WTC11 (cell line): ENCODE measurements around the gene DNAH8. TPM values are rescaled to one million over a fixed set of nuclear protein-coding genes. Genes with fewer than 3 reads are reported as not detected.

ENCODE experiments used
- ATAC-seq: fragments of 200-7000 bp; cut with Tn5 transposase; 2 replicates; pipeline ENCODE4 v1.10.0; 2021; ENCODE audit warnings: mild to moderate bottlenecking, moderate library complexity
- CTCF ChIA-PET: fragments of 300-600 bp; sonication (Branson Sonifier 250); formaldehyde crosslinking; loops from one replicate; lab custom pipeline; 2021; ENCODE audit warnings: antibody characterized with exemption; lab: Charles Lee
- POLR2A ChIA-PET: fragments of 350-600 bp; sonication (Branson Sonifier 250); formaldehyde crosslinking; loops from one replicate; lab custom pipeline; 2021; ENCODE audit warnings: antibody characterized with exemption; lab: Charles Lee
- DNase-seq: peaks from one replicate; pipeline ENCODE4 v3.0.0; 2021; ENCODE audit warnings: low spot score
- H3K27ac Mint-ChIP-seq: 2 replicates; pipeline ENCODE4 v1.8.0; 2021; ENCODE audit warnings: mixed read lengths
- H3K27me3 Mint-ChIP-seq: 2 replicates; pipeline ENCODE4 v1.8.0; 2021; ENCODE audit warnings: low read depth, mild to moderate bottlenecking, moderate library complexity, mixed read lengths
- H3K36me3 Mint-ChIP-seq: 2 replicates; pipeline ENCODE4 v1.8.0; 2021; ENCODE audit warnings: mixed read lengths
- H3K4me1 Mint-ChIP-seq: 2 replicates; pipeline ENCODE4 v1.8.0; 2022; ENCODE audit warnings: mixed read lengths
- H3K4me3 Mint-ChIP-seq: 2 replicates; pipeline ENCODE4 v1.8.0; 2021; ENCODE audit warnings: mild to moderate bottlenecking, moderate library complexity, mixed read lengths
- H3K9me3 Mint-ChIP-seq: 2 replicates; pipeline ENCODE4 v1.8.0; 2021; ENCODE audit warnings: mixed read lengths
- CREB1 ChIP-seq: sonication (generic); formaldehyde crosslinking; IDR thresholded peaks from 2 replicates; pipeline ENCODE4 v1.8.0; 2023; ENCODE audit warnings: mild to moderate bottlenecking, missing genetic modification reagents
- ELF4 ChIP-seq: sonication (generic); formaldehyde crosslinking; IDR thresholded peaks from 2 replicates; pipeline ENCODE4 v1.8.1; 2022; ENCODE audit warnings: low read depth, mild to moderate bottlenecking, moderate library complexity, missing genetic modification reagents
- ESRRA ChIP-seq: sonication (generic); formaldehyde crosslinking; IDR thresholded peaks from 2 replicates; pipeline ENCODE4 v1.8.1; 2022; ENCODE audit warnings: mild to moderate bottlenecking, missing genetic modification reagents, borderline replicate concordance
- GABPB1 ChIP-seq: sonication (generic); formaldehyde crosslinking; IDR thresholded peaks from 2 replicates; pipeline ENCODE4 v1.8.1; 2023; ENCODE audit warnings: mild to moderate bottlenecking, missing genetic modification reagents
- HMGA2 ChIP-seq: fragments of 250-450 bp; sonication (Bioruptor Pico); IDR thresholded peaks from 2 replicates; pipeline ENCODE4 v1.4.0; 2021; ENCODE audit warnings: mild to moderate bottlenecking, moderate library complexity
- JAZF1 ChIP-seq: fragments of 250-450 bp; sonication (Bioruptor Pico); IDR thresholded peaks from 2 replicates; pipeline ENCODE4 v1.9.0; 2021; ENCODE audit warnings: moderate library complexity, mild to moderate bottlenecking, inconsistent platforms
- MXD4 ChIP-seq: fragments of 250-450 bp; sonication (Bioruptor Pico); IDR thresholded peaks from 2 replicates; pipeline ENCODE4 v1.8.0; 2021; ENCODE audit warnings: mild to moderate bottlenecking, moderate library complexity, borderline replicate concordance
- NFATC4 ChIP-seq: fragments of 250-450 bp; sonication (Bioruptor Pico); IDR thresholded peaks from 2 replicates; pipeline ENCODE4 v1.9.0; 2021; ENCODE audit warnings: mild to moderate bottlenecking
- OVOL2 ChIP-seq: fragments of 250-450 bp; sonication (Bioruptor Pico); IDR thresholded peaks from 2 replicates; pipeline ENCODE4 v1.9.0; 2021; ENCODE audit warnings: mild to moderate bottlenecking, borderline replicate concordance
- RELA ChIP-seq: sonication (generic); formaldehyde crosslinking; IDR thresholded peaks from 2 replicates; pipeline ENCODE4 v1.8.1; 2022; ENCODE audit warnings: missing genetic modification reagents, mild to moderate bottlenecking, borderline replicate concordance
- SOX15 ChIP-seq: fragments of 250-450 bp; sonication (Bioruptor Pico); IDR thresholded peaks from 2 replicates; pipeline ENCODE4 v1.9.0; 2021; ENCODE audit warnings: mild to moderate bottlenecking
- ZBTB21 ChIP-seq: sonication (generic); formaldehyde crosslinking; IDR thresholded peaks from 2 replicates; pipeline ENCODE4 v1.8.1; 2023; ENCODE audit warnings: mild to moderate bottlenecking, missing genetic modification reagents, borderline replicate concordance
- ZNF138 ChIP-seq: sonication (generic); formaldehyde crosslinking; conservative IDR thresholded peaks from 2 replicates; pipeline ENCODE4 v1.8.1; 2022; ENCODE audit warnings: mild to moderate bottlenecking, moderate library complexity, missing genetic modification reagents
- ZNF263 ChIP-seq: sonication (generic); formaldehyde crosslinking; IDR thresholded peaks from 2 replicates; pipeline ENCODE4 v1.8.1; 2022; ENCODE audit warnings: low read depth, mild to moderate bottlenecking, moderate library complexity, missing genetic modification reagents
- total RNA-seq: library from RNA; stranded (reverse); gene quantifications from 3 replicates; pipeline ENCODE4 v1.2.3, GENCODE V29; 2021
- TF ChIP-seq, protein P1 (sequence below): fragments of 250-450 bp; sonication (Bioruptor Pico); conservative IDR thresholded peaks from 2 replicates; pipeline ENCODE4 v1.9.0; 2021; ENCODE audit warnings: mild to moderate bottlenecking
- TF ChIP-seq, protein P2 (sequence below): fragments of 200-600 bp; IDR thresholded peaks from 2 replicates; pipeline ENCODE4 v1.8.0; 2022; ENCODE audit warnings: antibody characterized with exemption
- TF ChIP-seq, protein P3 (sequence below): sonication (generic); formaldehyde crosslinking; IDR thresholded peaks from 2 replicates; pipeline ENCODE4 v1.8.1; 2022; ENCODE audit warnings: low read depth, mild to moderate bottlenecking, moderate library complexity, missing genetic modification reagents, borderline replicate concordance
- TF ChIP-seq, protein P4 (sequence below): sonication (generic); formaldehyde crosslinking; IDR thresholded peaks from 2 replicates; pipeline ENCODE4 v1.8.0; 2023; ENCODE audit warnings: missing genetic modification reagents, mild to moderate bottlenecking, borderline replicate concordance
- TF ChIP-seq, protein P5 (sequence below): sonication (generic); formaldehyde crosslinking; IDR thresholded peaks from 2 replicates; pipeline ENCODE4 v1.8.1; 2022; ENCODE audit warnings: mild to moderate bottlenecking, moderate library complexity, missing genetic modification reagents
- TF ChIP-seq, protein P6 (sequence below): sonication (generic); formaldehyde crosslinking; IDR thresholded peaks from 2 replicates; pipeline ENCODE4 v1.8.0; 2022; ENCODE audit warnings: mild to moderate bottlenecking, missing genetic modification reagents
- TF ChIP-seq, protein P7 (sequence below): sonication (generic); formaldehyde crosslinking; IDR thresholded peaks from 2 replicates; pipeline ENCODE4 v1.8.1; 2023; ENCODE audit warnings: mild to moderate bottlenecking, missing genetic modification reagents, moderate library complexity

DNAH8 gene
- total RNA-seq, 1 experiment from 2014 or later: 0.02 TPM

DNA sequence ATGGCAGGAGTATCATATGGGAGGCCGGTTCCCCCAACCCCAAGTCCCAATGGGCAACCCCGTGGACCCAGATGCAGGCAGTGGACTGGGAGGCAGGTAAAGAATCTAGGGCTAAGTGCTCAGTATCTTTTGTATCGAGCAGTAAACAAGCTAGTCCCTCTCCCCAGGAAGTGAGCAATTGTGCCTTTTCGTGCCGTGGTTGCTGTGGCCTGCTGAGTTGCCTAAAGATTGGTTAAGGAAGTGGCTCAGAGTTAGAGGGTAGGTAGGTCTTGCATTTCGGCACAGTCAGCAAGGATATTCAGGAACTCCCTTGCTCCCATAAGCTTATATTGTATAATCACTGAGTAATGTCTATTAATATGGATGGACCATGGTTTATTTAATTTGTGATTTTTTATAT, 1.3 kb upstream of the DNAH8 start:
- peaks cover 4% of the 10 kb centered on the region for H3K36me3 Mint-ChIP-seq
- ChIA-PET POLR2A (no interaction called here), CTCF (no interaction called here)
- H3K27me3 Mint-ChIP-seq: peaks cover 47% of the 10 kb centered on the region
- ATAC-seq (peak; percentile 60), DNase-seq (no peak)
- no peak for TF ChIP-seq HMGA2 (CRISPR knock-in tag)
- TF ChIP-seq, protein P1, sequence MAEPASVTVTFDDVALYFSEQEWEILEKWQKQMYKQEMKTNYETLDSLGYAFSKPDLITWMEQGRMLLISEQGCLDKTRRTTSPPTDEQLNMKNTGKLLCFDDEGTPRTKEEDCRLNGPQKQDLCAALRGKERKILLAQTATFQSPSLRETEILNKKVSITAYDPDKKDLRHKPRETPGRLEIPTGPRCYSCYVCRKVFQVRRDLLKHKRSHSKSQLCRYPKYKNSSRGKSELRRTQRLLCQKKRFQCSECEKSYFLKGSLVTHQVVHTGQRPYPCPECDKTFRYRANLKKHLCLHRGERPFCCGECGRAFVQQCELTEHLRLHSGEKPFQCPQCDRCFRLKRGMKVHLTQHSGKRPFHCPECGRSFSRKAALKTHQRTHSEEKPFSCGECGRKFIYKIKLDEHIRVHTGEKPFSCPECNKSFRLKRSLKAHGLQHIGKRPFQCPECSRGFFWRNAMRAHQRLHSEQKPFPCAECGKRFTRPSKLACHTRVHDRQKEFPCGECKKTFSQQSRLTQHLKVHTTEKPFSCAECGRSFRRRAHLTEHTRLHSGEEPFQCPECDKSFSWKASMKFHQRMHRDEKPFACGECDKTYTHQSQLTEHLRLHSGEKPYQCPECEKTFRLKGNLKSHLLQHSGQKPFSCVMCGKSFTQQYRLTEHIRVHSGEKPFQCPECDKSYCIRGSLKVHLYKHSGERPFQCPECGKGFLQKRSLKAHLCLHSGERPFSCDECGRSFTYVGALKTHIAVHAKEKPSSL: no peak
- TF ChIP-seq, all 79 proteins: peak for 0
- Mint-ChIP-seq H3K27ac (no peak overlapping the region), H3K4me3 (no peak overlapping the region), H3K4me1 (peaks cover 12% of the 10 kb centered on the region), H3K9me3 (peaks cover 20% of the 10 kb centered on the region)

DNA sequence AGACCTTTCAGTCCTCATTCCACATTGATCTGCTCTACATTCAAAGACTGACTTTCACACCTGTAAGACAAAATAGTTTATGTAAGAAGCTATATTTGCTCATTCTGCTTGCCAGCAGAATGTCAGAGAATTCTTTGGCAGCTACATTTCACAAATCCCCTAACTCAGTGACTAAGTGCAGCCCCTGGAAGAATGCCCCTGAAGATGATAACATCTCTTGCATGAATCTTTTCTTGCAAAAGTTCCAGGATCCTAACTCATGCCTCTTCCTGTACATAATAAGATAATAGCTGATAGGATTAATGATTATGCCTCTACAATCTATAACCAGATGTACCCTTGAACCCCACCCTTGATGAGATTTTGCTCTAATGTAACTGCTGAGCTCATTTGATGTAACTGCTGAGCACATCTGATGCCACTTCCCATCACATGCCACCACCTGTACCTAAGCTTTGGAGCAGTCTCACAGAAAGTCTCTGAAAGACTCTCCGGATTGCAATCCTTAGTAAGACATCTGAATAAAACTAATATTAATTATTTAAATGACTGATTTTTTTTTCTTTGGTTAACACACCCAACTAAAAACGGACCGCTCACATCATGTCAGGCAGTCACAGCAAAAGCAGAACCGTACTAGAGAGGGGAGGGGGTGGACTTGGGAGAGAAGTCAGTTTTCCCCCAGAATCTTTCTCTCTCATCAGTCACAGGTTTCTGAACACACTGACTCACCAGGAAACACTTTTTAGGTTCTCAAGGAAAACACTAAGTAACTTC, 684 bp upstream of the DNAH8 start:
- Mint-ChIP-seq H3K4me1 (peaks cover 12% of the 10 kb centered on the region), H3K27ac (no peak overlapping the region), H3K4me3 (peak overlapping the region; percentile 64), H3K36me3 (peaks cover 4% of the 10 kb centered on the region), H3K9me3 (peaks cover 20% of the 10 kb centered on the region), H3K27me3 (peaks cover 47% of the 10 kb centered on the region)
- ATAC-seq (no peak), DNase-seq (no peak)
- TF ChIP-seq, protein P2, sequence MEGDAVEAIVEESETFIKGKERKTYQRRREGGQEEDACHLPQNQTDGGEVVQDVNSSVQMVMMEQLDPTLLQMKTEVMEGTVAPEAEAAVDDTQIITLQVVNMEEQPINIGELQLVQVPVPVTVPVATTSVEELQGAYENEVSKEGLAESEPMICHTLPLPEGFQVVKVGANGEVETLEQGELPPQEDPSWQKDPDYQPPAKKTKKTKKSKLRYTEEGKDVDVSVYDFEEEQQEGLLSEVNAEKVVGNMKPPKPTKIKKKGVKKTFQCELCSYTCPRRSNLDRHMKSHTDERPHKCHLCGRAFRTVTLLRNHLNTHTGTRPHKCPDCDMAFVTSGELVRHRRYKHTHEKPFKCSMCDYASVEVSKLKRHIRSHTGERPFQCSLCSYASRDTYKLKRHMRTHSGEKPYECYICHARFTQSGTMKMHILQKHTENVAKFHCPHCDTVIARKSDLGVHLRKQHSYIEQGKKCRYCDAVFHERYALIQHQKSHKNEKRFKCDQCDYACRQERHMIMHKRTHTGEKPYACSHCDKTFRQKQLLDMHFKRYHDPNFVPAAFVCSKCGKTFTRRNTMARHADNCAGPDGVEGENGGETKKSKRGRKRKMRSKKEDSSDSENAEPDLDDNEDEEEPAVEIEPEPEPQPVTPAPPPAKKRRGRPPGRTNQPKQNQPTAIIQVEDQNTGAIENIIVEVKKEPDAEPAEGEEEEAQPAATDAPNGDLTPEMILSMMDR: no peak
- TF ChIP-seq, protein P3, sequence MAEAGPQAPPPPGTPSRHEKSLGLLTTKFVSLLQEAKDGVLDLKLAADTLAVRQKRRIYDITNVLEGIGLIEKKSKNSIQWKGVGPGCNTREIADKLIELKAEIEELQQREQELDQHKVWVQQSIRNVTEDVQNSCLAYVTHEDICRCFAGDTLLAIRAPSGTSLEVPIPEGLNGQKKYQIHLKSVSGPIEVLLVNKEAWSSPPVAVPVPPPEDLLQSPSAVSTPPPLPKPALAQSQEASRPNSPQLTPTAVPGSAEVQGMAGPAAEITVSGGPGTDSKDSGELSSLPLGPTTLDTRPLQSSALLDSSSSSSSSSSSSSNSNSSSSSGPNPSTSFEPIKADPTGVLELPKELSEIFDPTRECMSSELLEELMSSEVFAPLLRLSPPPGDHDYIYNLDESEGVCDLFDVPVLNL (CRISPR knock-in tag): no peak
- TF ChIP-seq GABPB1 (CRISPR knock-in tag): no peak
- TF ChIP-seq NFATC4: no peak
- no peak for TF ChIP-seq ZBTB21 (CRISPR knock-in tag)
- no peak for TF ChIP-seq SOX15
- TF ChIP-seq MXD4: no peak
- TF ChIP-seq, protein P4, sequence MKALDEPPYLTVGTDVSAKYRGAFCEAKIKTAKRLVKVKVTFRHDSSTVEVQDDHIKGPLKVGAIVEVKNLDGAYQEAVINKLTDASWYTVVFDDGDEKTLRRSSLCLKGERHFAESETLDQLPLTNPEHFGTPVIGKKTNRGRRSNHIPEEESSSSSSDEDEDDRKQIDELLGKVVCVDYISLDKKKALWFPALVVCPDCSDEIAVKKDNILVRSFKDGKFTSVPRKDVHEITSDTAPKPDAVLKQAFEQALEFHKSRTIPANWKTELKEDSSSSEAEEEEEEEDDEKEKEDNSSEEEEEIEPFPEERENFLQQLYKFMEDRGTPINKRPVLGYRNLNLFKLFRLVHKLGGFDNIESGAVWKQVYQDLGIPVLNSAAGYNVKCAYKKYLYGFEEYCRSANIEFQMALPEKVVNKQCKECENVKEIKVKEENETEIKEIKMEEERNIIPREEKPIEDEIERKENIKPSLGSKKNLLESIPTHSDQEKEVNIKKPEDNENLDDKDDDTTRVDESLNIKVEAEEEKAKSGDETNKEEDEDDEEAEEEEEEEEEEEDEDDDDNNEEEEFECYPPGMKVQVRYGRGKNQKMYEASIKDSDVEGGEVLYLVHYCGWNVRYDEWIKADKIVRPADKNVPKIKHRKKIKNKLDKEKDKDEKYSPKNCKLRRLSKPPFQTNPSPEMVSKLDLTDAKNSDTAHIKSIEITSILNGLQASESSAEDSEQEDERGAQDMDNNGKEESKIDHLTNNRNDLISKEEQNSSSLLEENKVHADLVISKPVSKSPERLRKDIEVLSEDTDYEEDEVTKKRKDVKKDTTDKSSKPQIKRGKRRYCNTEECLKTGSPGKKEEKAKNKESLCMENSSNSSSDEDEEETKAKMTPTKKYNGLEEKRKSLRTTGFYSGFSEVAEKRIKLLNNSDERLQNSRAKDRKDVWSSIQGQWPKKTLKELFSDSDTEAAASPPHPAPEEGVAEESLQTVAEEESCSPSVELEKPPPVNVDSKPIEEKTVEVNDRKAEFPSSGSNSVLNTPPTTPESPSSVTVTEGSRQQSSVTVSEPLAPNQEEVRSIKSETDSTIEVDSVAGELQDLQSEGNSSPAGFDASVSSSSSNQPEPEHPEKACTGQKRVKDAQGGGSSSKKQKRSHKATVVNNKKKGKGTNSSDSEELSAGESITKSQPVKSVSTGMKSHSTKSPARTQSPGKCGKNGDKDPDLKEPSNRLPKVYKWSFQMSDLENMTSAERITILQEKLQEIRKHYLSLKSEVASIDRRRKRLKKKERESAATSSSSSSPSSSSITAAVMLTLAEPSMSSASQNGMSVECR: no peak
- TF ChIP-seq, protein P5, sequence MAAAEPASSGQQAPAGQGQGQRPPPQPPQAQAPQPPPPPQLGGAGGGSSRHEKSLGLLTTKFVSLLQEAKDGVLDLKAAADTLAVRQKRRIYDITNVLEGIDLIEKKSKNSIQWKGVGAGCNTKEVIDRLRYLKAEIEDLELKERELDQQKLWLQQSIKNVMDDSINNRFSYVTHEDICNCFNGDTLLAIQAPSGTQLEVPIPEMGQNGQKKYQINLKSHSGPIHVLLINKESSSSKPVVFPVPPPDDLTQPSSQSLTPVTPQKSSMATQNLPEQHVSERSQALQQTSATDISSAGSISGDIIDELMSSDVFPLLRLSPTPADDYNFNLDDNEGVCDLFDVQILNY (CRISPR knock-in tag): no peak
- TF ChIP-seq RELA (CRISPR knock-in tag): no peak
- TF ChIP-seq ESRRA: no peak
- TF ChIP-seq ZNF138 (CRISPR knock-in tag): no peak
- no peak for TF ChIP-seq CREB1 (CRISPR knock-in tag)
- TF ChIP-seq ZNF263 (CRISPR knock-in tag): no peak
- TF ChIP-seq JAZF1: no peak
- TF ChIP-seq OVOL2 (CRISPR knock-in tag): no peak
- TF ChIP-seq ELF4 (CRISPR knock-in tag): no peak
- TF ChIP-seq, protein P6, sequence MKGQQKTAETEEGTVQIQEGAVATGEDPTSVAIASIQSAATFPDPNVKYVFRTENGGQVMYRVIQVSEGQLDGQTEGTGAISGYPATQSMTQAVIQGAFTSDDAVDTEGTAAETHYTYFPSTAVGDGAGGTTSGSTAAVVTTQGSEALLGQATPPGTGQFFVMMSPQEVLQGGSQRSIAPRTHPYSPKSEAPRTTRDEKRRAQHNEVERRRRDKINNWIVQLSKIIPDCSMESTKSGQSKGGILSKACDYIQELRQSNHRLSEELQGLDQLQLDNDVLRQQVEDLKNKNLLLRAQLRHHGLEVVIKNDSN: no peak
- TF ChIP-seq, protein P7, sequence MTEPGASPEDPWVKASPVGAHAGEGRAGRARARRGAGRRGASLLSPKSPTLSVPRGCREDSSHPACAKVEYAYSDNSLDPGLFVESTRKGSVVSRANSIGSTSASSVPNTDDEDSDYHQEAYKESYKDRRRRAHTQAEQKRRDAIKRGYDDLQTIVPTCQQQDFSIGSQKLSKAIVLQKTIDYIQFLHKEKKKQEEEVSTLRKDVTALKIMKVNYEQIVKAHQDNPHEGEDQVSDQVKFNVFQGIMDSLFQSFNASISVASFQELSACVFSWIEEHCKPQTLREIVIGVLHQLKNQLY (CRISPR knock-in tag): no peak
- POLR2A ChIA-PET: no interaction called here
- CTCF ChIA-PET: no interaction called here
